HG02938 (cell line): ENCODE data around the gene EYA2.

Experiments used
- ATAC-seq: cut with Tn5 transposase; IDR thresholded peaks from one replicate; pipeline ENCODE4 v1.9.1; 2021; ENCODE audit warnings: mild to moderate bottlenecking, moderate library complexity; ENCODE audit not compliant: unreplicated experiment

EYA2 gene

GRCh38 chr20:47057661-47058060, 163.0 kb downstream of the EYA2 start:
- ATAC-seq, result no peak

GRCh38 chr20:47058236-47058635, 163.6 kb downstream of the EYA2 start:
- no peak for ATAC-seq

GRCh38 chr20:47059536-47059935, 164.9 kb downstream of the EYA2 start:
- ATAC-seq, result no peak

GRCh38 chr20:47061549-47061948, 166.9 kb downstream of the EYA2 start:
- ATAC-seq, result no peak

GRCh38 chr20:47062226-47062890, 167.7 kb downstream of the EYA2 start:
- ATAC-seq, result no peak

GRCh38 chr20:47063407-47063806, 168.8 kb downstream of the EYA2 start:
- ATAC-seq, result no peak

GRCh38 chr20:47063808-47064207, 169.2 kb downstream of the EYA2 start:
- ATAC-seq, result no peak

GRCh38 chr20:47066484-47067270, 172.0 kb downstream of the EYA2 start:
- no peak for ATAC-seq

- ATAC-seq, result no peak
Observed at GRCh38 chr20:47067776-47068175, 173.1 kb downstream of the EYA2 start.

GRCh38 chr20:47070176-47070575, 175.5 kb downstream of the EYA2 start:
- no peak for ATAC-seq

GRCh38 chr20:47071646-47072185, 177.1 kb downstream of the EYA2 start:
- ATAC-seq, result no peak

GRCh38 chr20:47073766-47074475, 179.3 kb downstream of the EYA2 start:
- no peak for ATAC-seq

GRCh38 chr20:47075263-47075662, 180.6 kb downstream of the EYA2 start:
- ATAC-seq, result no peak

- ATAC-seq, result no peak
Observed at GRCh38 chr20:47079047-47079446, 184.4 kb downstream of the EYA2 start.

GRCh38 chr20:47080365-47080764, 185.7 kb downstream of the EYA2 start:
- no peak for ATAC-seq

- no peak for ATAC-seq
Observed at GRCh38 chr20:47086316-47086715, 191.7 kb downstream of the EYA2 start.

- ATAC-seq, result no peak
Observed at GRCh38 chr20:47088335-47088734, 193.7 kb downstream of the EYA2 start.

GRCh38 chr20:47089151-47089550, 194.5 kb downstream of the EYA2 start:
- ATAC-seq, result no peak

- ATAC-seq, result no peak
Observed at GRCh38 chr20:47090835-47091234, 196.2 kb downstream of the EYA2 start.

- no peak for ATAC-seq
Observed at GRCh38 chr20:47093320-47093966, 198.8 kb downstream of the EYA2 start.

GRCh38 chr20:47095690-47096089, 201.0 kb downstream of the EYA2 start:
- ATAC-seq, result no peak
